Liver (tissue), 9 donors: Measurements from ENCODE around the gene TLCD1. TPM values are rescaled to one million over a fixed set of nuclear protein-coding genes. Genes with fewer than 3 reads are reported as not detected.
A peak's percentile ranks its signal among the peaks of the same experiment; 100 is the strongest.

ENCODE experiments used
- DNase-seq: peaks from one replicate; pipeline ENCODE4 v3.0.0-alpha.2; 2017; ENCODE audit warnings: low spot score
- H3K27ac ChIP-seq, 2 donors: one replicate each; pipeline ENCODE4 v1.7.0; 2013; ENCODE audit warnings: inconsistent platforms in 2 of 2, low read length in 2 of 2, control low read depth in 1 of 2, low read depth in 1 of 2, mild to moderate bottlenecking in 1 of 2
- H3K27me3 ChIP-seq, 4 donors: one replicate each; pipeline versions ENCODE4 v1.6.1 to v1.7.0; 2013; ENCODE audit warnings: low read length in 3 of 4, inconsistent platforms in 1 of 4, mild to moderate bottlenecking in 1 of 4, moderate library complexity in 1 of 4; ENCODE audit not compliant: control insufficient read depth in 4 of 4, insufficient read depth in 4 of 4
- H3K36me3 ChIP-seq, 4 donors: one replicate each; pipeline versions ENCODE4 v1.6.1 to v1.7.0; 2013; ENCODE audit warnings: low read length in 3 of 4, mild to moderate bottlenecking in 3 of 4, low read depth in 1 of 4, moderate library complexity in 1 of 4; ENCODE audit not compliant: control insufficient read depth in 4 of 4, insufficient read depth in 3 of 4
- H3K4me1 ChIP-seq, 4 donors: one replicate each; pipeline versions ENCODE4 v1.6.1 to v1.7.0; 2013; ENCODE audit warnings: low read length in 3 of 4, mild to moderate bottlenecking in 3 of 4, moderate library complexity in 1 of 4; ENCODE audit not compliant: control insufficient read depth in 4 of 4, insufficient read depth in 4 of 4
- H3K4me3 ChIP-seq, 3 donors: one replicate each; pipeline versions ENCODE4 v1.6.1 to v1.7.0; 2013; ENCODE audit warnings: low read length in 3 of 3, control low read depth in 1 of 3, low read depth in 1 of 3, mild to moderate bottlenecking in 1 of 3
- H3K9ac ChIP-seq, 2 donors: one replicate each; pipeline ENCODE4 v1.7.0; 2013; ENCODE audit warnings: low read length in 2 of 2, mild to moderate bottlenecking in 2 of 2, moderate library complexity in 2 of 2, control low read depth in 1 of 2, low read depth in 1 of 2
- H3K9me3 ChIP-seq, 4 donors: one replicate each; pipeline versions ENCODE4 v1.6.1 to v1.7.0; 2013; ENCODE audit warnings: low read length in 3 of 4; ENCODE audit not compliant: control insufficient read depth in 4 of 4
- EGR1 ChIP-seq, 2 donors: IDR thresholded peaks; 2 replicates each; pipeline ENCODE4 v1.6.1; 2016 to 2018; ENCODE audit warnings: antibody characterized with exemption in 2 of 2, low read depth in 2 of 2
- FOXA1 ChIP-seq: IDR thresholded peaks from 2 replicates; pipeline ENCODE4 v1.6.1; 2016; ENCODE audit warnings: antibody characterized with exemption
- FOXA2 ChIP-seq: IDR thresholded peaks from 2 replicates; pipeline ENCODE4 v1.6.1; 2016; ENCODE audit warnings: antibody characterized with exemption
- HNF4A ChIP-seq, 2 donors: conservative IDR thresholded peaks; 2 replicates each; pipeline ENCODE4 v1.6.1; 2016; ENCODE audit warnings: antibody characterized with exemption in 2 of 2, mild to moderate bottlenecking in 2 of 2
- HNF4G ChIP-seq: IDR thresholded peaks from 2 replicates; pipeline ENCODE4 v1.6.1; 2016; ENCODE audit warnings: antibody characterized with exemption
- JUND ChIP-seq, 2 donors: IDR thresholded peaks; 2 replicates each; pipeline ENCODE4 v1.6.1; 2016; ENCODE audit warnings: antibody characterized with exemption in 2 of 2
- RAD21 ChIP-seq, 2 donors: IDR thresholded peaks; 2 replicates each; pipeline ENCODE4 v1.6.1; 2016; ENCODE audit warnings: antibody characterized with exemption in 2 of 2, mild to moderate bottlenecking in 2 of 2
- RXRA ChIP-seq, 2 donors: IDR thresholded peaks; 2 replicates each; pipeline ENCODE4 v1.6.1; 2017 to 2018; ENCODE audit warnings: antibody characterized with exemption in 2 of 2, mild to moderate bottlenecking in 1 of 2
- SP1 ChIP-seq: IDR thresholded peaks from 2 replicates; pipeline ENCODE4 v1.6.1; 2018; ENCODE audit warnings: antibody characterized with exemption, mild to moderate bottlenecking
- TAF1 ChIP-seq: conservative IDR thresholded peaks from 2 replicates; pipeline ENCODE4 v1.6.1; 2016; ENCODE audit warnings: antibody characterized with exemption, mild to moderate bottlenecking
- YY1 ChIP-seq: IDR thresholded peaks from 2 replicates; pipeline ENCODE4 v1.6.1; 2016; ENCODE audit warnings: antibody characterized with exemption, mild to moderate bottlenecking
- WGBS: extraction: QIAGEN DNeasy Blood & Tissue Kit; methylation state at CpG from one replicate; pipeline ENCODE4 v1.1.7; 2013; 5-methylcytosine and 5-hydroxymethylcytosine counted together
- polyA plus RNA-seq, 2 donors: library from polyadenylated mRNA; stranded (reverse) in 1 of 2; unstranded in 1 of 2; fragments of 200-250 nt in 1 of 2; fragments of >200 nt in 1 of 2; fragmentation: Nextera tagmentation in 1 of 2; extraction: Ambion mirVana in 1 of 2; gene quantifications; one replicate each; pipeline versions ENCODE4 v1.2.1 to v1.2.3, GENCODE V29; 2013 to 2015
- total RNA-seq, 2 donors: library from RNA; depleted of rRNA; stranded (reverse); fragments of >200 nt; gene quantifications; one replicate each; pipeline ENCODE4 v1.2.3, GENCODE V29; 2014
- TF ChIP-seq, protein P1 (sequence below): IDR thresholded peaks from 2 replicates; pipeline ENCODE4 v1.6.1; 2016; ENCODE audit warnings: antibody characterized with exemption, mild to moderate bottlenecking
- TF ChIP-seq, protein P2 (sequence below): IDR thresholded peaks from 2 replicates; pipeline ENCODE4 v1.6.1; 2016; ENCODE audit warnings: antibody characterized with exemption
- TF ChIP-seq, protein P3 (sequence below): IDR thresholded peaks from 2 replicates; pipeline ENCODE4 v1.6.1; 2016; ENCODE audit warnings: antibody characterized with exemption
- donor health status: healthy.
- donor health status: healthy.
- donor health status: healthy.
- donor health status: healthy.
- donor health status: healthy.

The TLCD1 gene
- total and polyA plus RNA-seq, 4 donors: 4.4 to 8.8 (median 6.5) TPM

DNA sequence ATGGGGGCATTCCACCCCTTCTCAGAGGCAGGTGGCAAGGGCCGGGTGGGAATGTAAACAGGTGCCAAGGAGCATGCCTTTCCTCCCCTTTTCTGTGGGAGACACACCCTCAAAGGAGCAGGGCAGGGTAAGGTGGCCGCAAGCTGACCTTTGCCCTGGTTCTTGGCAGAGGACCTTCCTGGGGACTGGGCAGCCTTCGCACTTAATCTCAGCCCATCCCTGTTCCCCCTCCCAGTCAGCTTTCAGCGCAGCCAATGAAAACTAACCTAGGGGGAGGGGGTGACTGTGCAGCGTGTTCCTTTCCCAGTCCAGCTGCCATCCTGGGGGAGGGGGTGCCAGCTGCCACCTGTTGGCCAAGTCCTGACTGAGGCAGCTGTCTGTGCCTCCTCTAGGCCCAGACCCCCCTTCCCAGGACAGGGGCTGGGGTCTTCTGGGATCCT is 20.6 kb upstream of the TLCD1 start:
- Histone ChIP-seq H3K36me3 (peaks cover 4 to 27% (median 20%) of the 10 kb centered on the region in 4 donors), H3K27me3 (no peaks in the 10 kb centered on the region), H3K4me1 (peaks cover 16 to 50% (median 35%) of the 10 kb centered on the region in 4 donors), H3K4me3 (peak overlapping the region in 1 of 3 donors; percentile 72), H3K9ac (no peak overlapping the region), H3K9me3 (no peaks in the 10 kb centered on the region), H3K27ac (peak overlapping the region; percentile 74 to 92)
- WGBS: 22% methylated on average over 5 of the region's 5 CpGs
- TF ChIP-seq HNF4G (no peak), EGR1 (IDR thresholded peaks at IDR 0.05; ENCODE audit: low read depth in 2 of 2) (no peak), TAF1 (no peak), YY1 (no peak), SP1 (no peak), HNF4A (conservative IDR thresholded peaks at IDR 0.05) (no peak), FOXA2 (no peak), FOXA1 (no peak), RXRA (IDR thresholded peaks at IDR 0.05) (no peak)
- TF ChIP-seq, protein P1, sequence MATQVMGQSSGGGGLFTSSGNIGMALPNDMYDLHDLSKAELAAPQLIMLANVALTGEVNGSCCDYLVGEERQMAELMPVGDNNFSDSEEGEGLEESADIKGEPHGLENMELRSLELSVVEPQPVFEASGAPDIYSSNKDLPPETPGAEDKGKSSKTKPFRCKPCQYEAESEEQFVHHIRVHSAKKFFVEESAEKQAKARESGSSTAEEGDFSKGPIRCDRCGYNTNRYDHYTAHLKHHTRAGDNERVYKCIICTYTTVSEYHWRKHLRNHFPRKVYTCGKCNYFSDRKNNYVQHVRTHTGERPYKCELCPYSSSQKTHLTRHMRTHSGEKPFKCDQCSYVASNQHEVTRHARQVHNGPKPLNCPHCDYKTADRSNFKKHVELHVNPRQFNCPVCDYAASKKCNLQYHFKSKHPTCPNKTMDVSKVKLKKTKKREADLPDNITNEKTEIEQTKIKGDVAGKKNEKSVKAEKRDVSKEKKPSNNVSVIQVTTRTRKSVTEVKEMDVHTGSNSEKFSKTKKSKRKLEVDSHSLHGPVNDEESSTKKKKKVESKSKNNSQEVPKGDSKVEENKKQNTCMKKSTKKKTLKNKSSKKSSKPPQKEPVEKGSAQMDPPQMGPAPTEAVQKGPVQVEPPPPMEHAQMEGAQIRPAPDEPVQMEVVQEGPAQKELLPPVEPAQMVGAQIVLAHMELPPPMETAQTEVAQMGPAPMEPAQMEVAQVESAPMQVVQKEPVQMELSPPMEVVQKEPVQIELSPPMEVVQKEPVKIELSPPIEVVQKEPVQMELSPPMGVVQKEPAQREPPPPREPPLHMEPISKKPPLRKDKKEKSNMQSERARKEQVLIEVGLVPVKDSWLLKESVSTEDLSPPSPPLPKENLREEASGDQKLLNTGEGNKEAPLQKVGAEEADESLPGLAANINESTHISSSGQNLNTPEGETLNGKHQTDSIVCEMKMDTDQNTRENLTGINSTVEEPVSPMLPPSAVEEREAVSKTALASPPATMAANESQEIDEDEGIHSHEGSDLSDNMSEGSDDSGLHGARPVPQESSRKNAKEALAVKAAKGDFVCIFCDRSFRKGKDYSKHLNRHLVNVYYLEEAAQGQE: no peak
- no peak for DNase-seq

DNA sequence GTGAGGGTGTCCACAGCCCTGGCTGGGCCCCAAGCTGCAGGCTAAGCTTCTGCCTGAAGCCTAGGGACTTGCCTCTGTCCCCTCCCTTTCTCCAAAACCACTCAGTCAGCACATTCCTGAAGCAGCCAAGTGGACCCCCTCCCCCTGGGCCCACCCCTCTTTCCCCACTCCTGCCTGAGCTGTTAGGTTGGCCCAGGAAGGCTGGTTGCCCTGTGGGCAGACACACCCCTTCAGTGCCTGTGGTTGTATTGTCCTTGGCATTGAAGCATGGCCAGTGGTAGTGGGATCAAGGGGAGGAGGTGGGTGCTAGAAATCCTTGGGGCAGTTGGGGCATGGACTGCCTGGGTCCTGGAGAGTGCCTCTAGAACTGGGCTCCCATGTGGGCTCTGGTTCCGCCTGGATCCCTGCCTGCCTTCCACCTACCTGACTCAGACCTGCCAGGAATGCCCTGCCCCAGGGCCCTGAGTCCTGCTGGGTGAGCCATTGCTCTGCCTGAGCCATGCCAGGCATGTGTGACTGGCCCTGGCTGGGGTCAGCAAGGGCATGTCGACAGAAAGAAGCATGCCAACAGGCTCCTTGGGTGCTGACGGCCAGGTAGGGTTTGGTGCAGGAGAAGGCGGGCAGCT is 19.9 kb upstream of the TLCD1 start:
- Histone ChIP-seq H3K4me1 (peaks cover 16 to 50% (median 35%) of the 10 kb centered on the region in 4 donors), H3K27ac (peak overlapping the region; percentile 74 to 92), H3K9ac (no peak overlapping the region)

DNA sequence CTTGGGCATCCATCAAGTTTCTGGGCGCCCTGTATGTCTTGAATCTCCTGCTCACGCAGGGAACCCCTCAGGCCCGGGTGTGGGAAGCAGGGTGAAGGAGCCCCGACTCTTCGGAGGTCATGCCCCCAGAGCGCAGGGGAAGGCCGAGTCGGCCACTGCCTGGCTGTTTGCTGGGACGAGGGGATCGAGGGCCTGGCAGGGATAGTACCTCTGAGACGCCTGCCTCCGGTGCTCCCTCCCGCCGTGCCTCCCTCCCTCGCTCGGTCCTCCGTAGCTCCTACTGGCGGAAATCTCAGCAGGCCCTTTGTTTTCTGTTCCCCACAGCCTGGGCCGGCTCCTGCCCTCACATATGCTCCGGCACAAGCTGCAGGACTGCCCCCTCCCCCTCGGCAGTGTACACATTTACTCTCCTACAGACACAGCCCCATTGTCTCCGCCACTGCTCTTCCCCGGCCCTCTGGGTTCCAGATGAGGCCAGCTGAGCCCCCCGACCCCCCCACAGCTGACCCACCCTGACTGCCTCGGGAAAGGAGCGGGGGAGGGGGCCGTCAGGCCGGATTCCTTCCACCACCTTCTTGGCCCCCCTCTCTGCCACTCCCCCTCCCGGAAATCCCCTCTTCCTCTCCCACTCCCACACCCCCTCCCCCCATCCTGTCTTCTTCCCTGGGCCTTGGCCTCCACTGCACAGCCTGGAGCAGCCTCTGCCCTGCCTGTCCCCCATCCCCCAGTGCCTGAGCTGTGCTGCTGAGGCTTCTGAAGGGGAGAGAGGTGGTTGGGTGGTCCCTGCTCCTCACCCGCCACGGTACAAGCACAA is 19.1 kb upstream of the TLCD1 start:
- no peaks in the 10 kb centered on the region for H3K27me3 ChIP-seq
- H3K4me1 ChIP-seq: peaks cover 16 to 46% (median 33%) of the 10 kb centered on the region in 4 donors
- H3K9me3 ChIP-seq: no peaks in the 10 kb centered on the region
- H3K27ac ChIP-seq: peak overlapping the region; percentile 74 to 92
- H3K36me3 ChIP-seq: peaks cover 4 to 27% (median 18%) of the 10 kb centered on the region in 4 donors
- peak; percentile 63 for DNase-seq
- 3% methylated on average over 31 of the region's 31 CpGs for WGBS
- H3K9ac ChIP-seq: peak overlapping the region; percentile 63 to 79
- peak overlapping the region; percentile 72 to 93 (median 82) for H3K4me3 ChIP-seq
- TF ChIP-seq, protein P1: no peak
- no peak for TF ChIP-seq FOXA2
- TF ChIP-seq RXRA (IDR thresholded peaks at IDR 0.05): no peak
- TF ChIP-seq, protein P2, sequence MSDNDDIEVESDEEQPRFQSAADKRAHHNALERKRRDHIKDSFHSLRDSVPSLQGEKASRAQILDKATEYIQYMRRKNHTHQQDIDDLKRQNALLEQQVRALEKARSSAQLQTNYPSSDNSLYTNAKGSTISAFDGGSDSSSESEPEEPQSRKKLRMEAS: no peak
- TF ChIP-seq, protein P3, sequence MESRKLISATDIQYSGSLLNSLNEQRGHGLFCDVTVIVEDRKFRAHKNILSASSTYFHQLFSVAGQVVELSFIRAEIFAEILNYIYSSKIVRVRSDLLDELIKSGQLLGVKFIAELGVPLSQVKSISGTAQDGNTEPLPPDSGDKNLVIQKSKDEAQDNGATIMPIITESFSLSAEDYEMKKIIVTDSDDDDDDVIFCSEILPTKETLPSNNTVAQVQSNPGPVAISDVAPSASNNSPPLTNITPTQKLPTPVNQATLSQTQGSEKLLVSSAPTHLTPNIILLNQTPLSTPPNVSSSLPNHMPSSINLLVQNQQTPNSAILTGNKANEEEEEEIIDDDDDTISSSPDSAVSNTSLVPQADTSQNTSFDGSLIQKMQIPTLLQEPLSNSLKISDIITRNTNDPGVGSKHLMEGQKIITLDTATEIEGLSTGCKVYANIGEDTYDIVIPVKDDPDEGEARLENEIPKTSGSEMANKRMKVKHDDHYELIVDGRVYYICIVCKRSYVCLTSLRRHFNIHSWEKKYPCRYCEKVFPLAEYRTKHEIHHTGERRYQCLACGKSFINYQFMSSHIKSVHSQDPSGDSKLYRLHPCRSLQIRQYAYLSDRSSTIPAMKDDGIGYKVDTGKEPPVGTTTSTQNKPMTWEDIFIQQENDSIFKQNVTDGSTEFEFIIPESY: no peak
- no peak for TF ChIP-seq RAD21 (IDR thresholded peaks at IDR 0.05)
- TF ChIP-seq JUND (IDR thresholded peaks at IDR 0.05): no peak
- TF ChIP-seq EGR1 (IDR thresholded peaks at IDR 0.05; ENCODE audit: low read depth in 2 of 2): no peak

More for the DNA sequence above, 19.9 kb upstream of the TLCD1 start:
- no peak for DNase-seq
- Histone ChIP-seq H3K4me3 (peak overlapping the region; percentile 72 to 93 (median 82)), H3K27me3 (no peaks in the 10 kb centered on the region), H3K36me3 (peaks cover 4 to 27% (median 18%) of the 10 kb centered on the region in 4 donors), H3K9me3 (no peaks in the 10 kb centered on the region)
- TF ChIP-seq EGR1 (IDR thresholded peaks at IDR 0.05; ENCODE audit: low read depth in 2 of 2) (no peak), RXRA (IDR thresholded peaks at IDR 0.05) (peak in 1 of 2 donors; percentile 39), HNF4A (conservative IDR thresholded peaks at IDR 0.05) (peak in 1 of 2 donors; percentile 59), HNF4G (no peak)
- WGBS: 41% methylated on average over 4 of the region's 4 CpGs
